GM20000 (cell line): ENCODE results near the gene USP31.
A peak's percentile ranks its signal among the peaks of the same experiment; 100 is the strongest.

Experiments used
- DNase-seq: peaks from one replicate; pipeline ENCODE4 v3.0.0; 2012; ENCODE audit warnings: low spot score
- TF ChIP-seq, protein P1 (sequence below): IDR thresholded peaks from 2 replicates; pipeline ENCODE4 v1.5.1; 2012; ENCODE audit warnings: mild to moderate bottlenecking, control low read depth; ENCODE audit errors: extremely low read depth, missing control alignments

Gene USP31

DNA sequence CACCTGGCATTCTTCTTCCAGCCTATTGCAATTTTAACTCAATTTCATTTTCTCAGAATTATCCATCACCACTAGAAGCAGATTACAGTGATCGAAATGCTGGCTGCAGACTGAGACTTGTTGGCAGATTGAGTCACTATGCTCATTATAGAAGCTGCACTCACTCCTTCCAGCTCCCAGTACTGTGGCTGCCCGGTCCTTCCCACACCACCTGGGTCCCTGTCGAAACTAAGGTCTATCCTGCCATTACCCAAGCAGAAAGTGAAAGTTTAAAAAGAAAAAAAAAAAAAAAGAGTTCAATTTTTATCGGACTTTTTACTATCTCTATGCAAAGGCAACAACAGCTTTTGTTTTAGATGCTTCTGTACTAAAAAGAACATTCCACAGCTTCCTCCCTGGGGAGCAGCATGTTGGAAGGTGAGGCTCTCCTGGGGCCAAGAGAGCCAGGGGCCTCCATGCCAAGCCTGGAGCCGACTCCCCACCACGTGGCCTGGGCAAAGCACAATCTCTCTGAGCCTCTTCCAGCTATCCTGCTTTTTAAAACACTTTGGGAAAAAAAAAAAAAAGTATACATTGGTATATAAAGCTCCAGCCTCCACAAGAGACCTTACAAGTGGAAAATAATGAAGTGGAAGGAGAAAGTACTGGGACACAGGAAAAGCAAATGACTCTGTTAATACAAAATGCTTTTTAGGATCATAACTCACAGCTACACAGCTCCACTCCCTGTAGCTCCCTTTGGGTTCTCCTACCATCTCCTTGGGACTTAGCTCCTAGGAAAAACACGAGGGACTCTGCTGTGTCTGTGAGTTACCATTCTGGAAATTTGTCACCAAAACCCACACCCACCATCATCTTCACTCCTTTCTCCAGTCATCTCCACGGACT, 77.8 kb downstream of the USP31 start:
- DNase-seq, result no peak
- TF ChIP-seq, protein P1, sequence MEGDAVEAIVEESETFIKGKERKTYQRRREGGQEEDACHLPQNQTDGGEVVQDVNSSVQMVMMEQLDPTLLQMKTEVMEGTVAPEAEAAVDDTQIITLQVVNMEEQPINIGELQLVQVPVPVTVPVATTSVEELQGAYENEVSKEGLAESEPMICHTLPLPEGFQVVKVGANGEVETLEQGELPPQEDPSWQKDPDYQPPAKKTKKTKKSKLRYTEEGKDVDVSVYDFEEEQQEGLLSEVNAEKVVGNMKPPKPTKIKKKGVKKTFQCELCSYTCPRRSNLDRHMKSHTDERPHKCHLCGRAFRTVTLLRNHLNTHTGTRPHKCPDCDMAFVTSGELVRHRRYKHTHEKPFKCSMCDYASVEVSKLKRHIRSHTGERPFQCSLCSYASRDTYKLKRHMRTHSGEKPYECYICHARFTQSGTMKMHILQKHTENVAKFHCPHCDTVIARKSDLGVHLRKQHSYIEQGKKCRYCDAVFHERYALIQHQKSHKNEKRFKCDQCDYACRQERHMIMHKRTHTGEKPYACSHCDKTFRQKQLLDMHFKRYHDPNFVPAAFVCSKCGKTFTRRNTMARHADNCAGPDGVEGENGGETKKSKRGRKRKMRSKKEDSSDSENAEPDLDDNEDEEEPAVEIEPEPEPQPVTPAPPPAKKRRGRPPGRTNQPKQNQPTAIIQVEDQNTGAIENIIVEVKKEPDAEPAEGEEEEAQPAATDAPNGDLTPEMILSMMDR, result no peak

DNA sequence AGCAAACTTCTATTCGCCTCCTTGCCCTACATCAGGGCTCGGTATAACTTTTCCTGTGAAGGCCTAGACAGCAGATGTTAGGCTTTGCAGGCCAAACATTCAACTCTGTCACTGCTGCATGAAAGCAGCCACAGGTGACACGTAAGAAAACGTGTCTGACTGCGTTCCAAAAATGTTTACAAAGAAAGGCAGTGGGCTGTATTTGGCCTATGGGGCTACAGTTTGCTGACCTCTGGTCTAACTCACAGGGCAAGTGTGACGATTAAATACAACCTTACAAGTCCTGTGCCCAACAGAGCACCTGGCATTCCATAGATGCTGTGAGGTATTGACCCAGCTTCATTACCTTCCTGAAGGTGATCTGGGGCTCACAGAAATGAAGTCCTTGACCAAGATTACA, 79.4 kb downstream of the USP31 start:
- TF ChIP-seq, protein P1, result no peak

DNA sequence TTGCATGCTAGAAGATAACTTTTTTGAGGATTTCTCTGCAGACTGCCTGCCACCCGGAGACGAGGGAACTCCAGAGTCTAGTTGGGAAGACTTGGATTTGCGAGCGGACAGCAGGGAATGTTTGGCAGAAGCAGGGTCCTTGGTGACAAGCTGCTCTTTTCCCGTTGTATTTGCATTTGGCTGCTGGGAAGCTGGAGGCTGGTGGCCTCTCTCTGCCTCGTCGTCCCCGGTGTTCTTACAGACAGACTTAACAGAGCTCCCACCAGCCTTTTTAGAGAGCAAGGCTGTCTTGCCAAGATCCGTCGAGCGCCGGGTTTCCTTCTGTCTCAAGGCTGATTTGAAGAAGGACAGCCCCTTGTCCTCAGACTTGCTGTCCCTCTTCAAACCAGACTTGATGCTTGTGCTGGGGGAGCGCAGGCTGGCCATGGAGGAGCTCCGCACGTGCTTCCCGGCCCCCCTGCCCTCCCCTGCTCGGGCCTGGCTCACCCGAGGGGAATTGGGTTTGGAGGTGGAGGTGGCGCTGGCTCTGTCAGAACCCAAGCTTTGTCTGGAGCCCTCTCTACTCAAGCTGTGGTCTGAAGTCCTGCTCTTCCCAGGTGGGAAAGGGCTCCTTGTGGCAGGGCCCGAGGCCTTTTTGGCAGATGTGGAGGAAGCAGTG, 81.0 kb downstream of the USP31 start:
- TF ChIP-seq, protein P1, result no peak
- no peak for DNase-seq

More for the DNA sequence above, 79.4 kb downstream of the USP31 start:
- no peak for DNase-seq

DNA sequence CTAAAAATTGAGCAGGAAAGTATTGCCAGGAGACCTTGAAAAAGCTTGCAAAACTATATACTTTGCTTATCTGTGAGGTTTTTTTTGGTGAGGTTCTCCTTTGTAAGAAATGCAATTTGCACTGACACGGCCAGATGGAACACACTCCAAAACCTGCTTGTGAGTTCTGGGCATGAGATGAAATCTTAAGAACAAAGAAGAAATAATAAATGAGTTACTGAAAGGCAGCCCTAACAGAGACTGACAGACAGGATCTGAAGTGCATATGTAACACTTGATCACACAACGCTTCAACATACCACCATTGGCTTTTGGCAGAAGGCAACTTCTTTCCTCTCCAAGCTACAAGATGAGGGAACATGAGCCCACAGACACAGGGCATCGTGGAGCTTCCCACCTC, 82.6 kb downstream of the USP31 start:
- TF ChIP-seq, protein P1, result no peak
- no peak for DNase-seq

DNA sequence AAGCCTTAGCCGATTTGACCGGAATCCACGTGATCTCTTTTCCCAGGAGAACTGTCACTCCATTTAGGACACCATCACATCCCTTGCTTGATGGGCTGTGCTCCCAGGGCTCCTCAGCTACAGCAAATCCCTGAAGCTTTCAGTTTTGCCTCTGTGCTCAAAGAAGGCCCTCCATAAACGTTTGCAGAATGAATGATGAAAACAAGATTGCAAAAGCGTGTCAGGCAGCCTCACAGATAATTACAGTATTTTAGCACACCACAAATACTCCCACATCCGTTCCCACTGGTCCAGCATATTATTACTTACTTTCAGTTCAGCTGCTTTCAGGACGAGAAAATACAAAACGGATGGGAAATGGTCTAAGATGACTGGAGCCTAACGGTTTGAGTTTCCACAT, 84.6 kb downstream of the USP31 start:
- DNase-seq, result peak; percentile 30
- TF ChIP-seq, protein P1, result no peak

DNA sequence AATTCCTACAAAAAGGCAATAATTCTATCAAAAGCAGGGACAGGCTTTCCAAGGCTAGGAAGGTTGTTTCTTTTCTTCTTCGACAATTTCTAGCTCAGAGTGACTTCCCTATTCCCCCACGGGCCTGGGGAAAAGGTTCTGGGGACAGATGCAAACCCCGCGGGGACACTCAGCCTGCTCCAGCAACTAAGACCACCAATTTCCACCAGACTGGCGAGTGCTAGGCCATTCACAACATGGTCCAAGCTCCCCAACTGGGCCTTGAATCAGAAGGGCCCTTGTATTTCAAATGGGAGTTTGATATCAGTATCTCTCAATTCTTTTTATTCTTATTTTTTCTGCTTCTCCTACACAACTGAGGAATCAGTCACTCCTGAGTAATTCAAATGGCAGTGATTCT, 86.7 kb downstream of the USP31 start:
- DNase-seq, result no peak
- TF ChIP-seq, protein P1, result no peak

DNA sequence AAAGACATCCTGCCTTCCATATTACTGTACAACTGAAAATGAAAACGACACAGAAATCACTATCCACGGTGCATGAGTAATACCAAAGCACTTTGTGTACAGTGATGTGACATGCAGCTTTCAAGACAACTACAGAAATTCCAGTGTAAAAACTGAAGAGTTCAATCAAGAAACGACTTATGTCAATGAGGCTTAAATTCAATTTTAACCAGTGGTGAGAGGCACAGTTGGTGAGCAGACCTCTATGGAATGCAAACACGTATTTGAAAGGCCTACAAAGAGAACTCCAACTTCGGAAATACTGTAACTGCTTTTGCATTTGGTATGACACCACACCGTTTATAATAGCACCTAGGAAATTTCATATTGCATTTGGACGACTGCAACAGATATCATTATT, 87.6 kb downstream of the USP31 start:
- TF ChIP-seq, protein P1, result no peak
- no peak for DNase-seq
